Heart right ventricle (tissue), 16 donors: Measurements from ENCODE around the gene MMD. TPM values are rescaled to one million over a fixed set of nuclear protein-coding genes. Genes with fewer than 3 reads are reported as not detected.

Experiments used
- ATAC-seq, 8 donors: fragments of 200-7000 bp; cut with Tn5 transposase; one replicate each; pipeline ENCODE4 v1.9.1; 2020; ENCODE audit warnings: mild to moderate bottlenecking in 8 of 8, moderate library complexity in 8 of 8, moderate number of reproducible peaks in 1 of 8
- DNase-seq, 2 donors: peaks; one replicate each; pipeline ENCODE4 v3.0.0-alpha.2; 2020
- H3K27ac ChIP-seq, 10 donors: fragments of 200-600 bp; sonication (generic) in 2 of 10; one replicate each; pipeline versions ENCODE4 v1.5.0 to v1.8.0; 2020 to 2022; ENCODE audit warnings: mild to moderate bottlenecking in 3 of 10
- H3K27me3 ChIP-seq, 7 donors: fragments of 200-600 bp; one replicate each; pipeline ENCODE4 v1.8.0; 2021 to 2022; ENCODE audit warnings: mild to moderate bottlenecking in 2 of 7
- H3K36me3 ChIP-seq, 9 donors: fragments of 200-600 bp; sonication (generic) in 1 of 9; one replicate each; pipeline versions ENCODE4 v1.5.0 to v1.8.0; 2020 to 2022; ENCODE audit warnings: mild to moderate bottlenecking in 2 of 9
- H3K4me1 ChIP-seq, 9 donors: fragments of 200-600 bp; sonication (generic) in 1 of 9; one replicate each; pipeline versions ENCODE4 v1.5.0 to v1.8.0; 2020 to 2022; ENCODE audit warnings: mild to moderate bottlenecking in 4 of 9
- H3K4me3 ChIP-seq, 10 donors: fragments of 200-600 bp; sonication (generic) in 2 of 10; one replicate each; pipeline versions ENCODE4 v1.5.0 to v1.8.0; 2020 to 2022; ENCODE audit warnings: mild to moderate bottlenecking in 7 of 10, moderate library complexity in 2 of 10
- H3K9me3 ChIP-seq, 11 donors: fragments of 200-600 bp in 10 of 11; sonication (generic) in 2 of 11; one replicate each; pipeline versions ENCODE4 v1.5.0 to v1.8.0; 2013 to 2022; ENCODE audit warnings: mild to moderate bottlenecking in 2 of 11, control low read depth in 1 of 11, moderate library complexity in 1 of 11
- CTCF ChIP-seq, 9 donors: fragments of 200-600 bp; sonication (generic) in 2 of 9; IDR thresholded peaks; one replicate each; pipeline versions ENCODE4 v1.5.0 to v1.8.0; 2021 to 2022; ENCODE audit warnings: antibody characterized with exemption in 9 of 9, mild to moderate bottlenecking in 5 of 9, moderate library complexity in 1 of 9
- WGBS, 2 donors: extraction: QIAGEN DNeasy Blood & Tissue Kit; methylation state at CpG; one replicate each; pipeline ENCODE4 v1.1.7; 2013; ENCODE audit warnings: inconsistent platforms in 1 of 2; 5-methylcytosine and 5-hydroxymethylcytosine counted together
- intact Hi-C, 10 donors: fragments of 100-400 bp; cut with DNase I; formaldehyde crosslinking; loops; one replicate each; pipeline versions ENCODE4 v1.11.1 to v1.14.2; 2022
- polyA plus RNA-seq, 2 donors: library from polyadenylated mRNA; stranded (reverse); fragments of 200-250 nt; gene quantifications; one replicate each; pipeline ENCODE4 v1.2.3, GENCODE V29; 2013
- total RNA-seq, 10 donors: library from RNA; stranded (reverse); fragmentation: NEBNext Ultra II Directional in 3 of 10; extraction: Animal tissue kit (Norgen Biotek cat#: 25700) in 3 of 10; gene quantifications; one replicate each; pipeline versions ENCODE4 v1.2.1 to v1.2.4, GENCODE V29; 2021 to 2023
- donor health status: Arrhythmogenic right ventricular cardiomyopathy.
- donor health status: ischemic (EF 13 %, LVEDD 7.1; RV severe dilation, severe dysfunction).
- donor health status: healthy with polysubstance abuse.
- donor health status: DM: no; HTN: yes; CAD: no.
- donor health status: DM: no; HTN: no; CAD: no.
- donor health status: ischemic (EF 25% LVEDD 6.9; RV normal size, moderate dysfunction).
- donor health status: ischemic (EF 25% LVEDD 5.7; RV mildly dilated, moderate dysfunction).
- donor health status: healthy.
- donor health status: DM: yes; HTN: yes; CAD: no.
- donor health status: Ischemic cardiomyopathy.
- donor health status: ischemic (EF 35%, LVEDD 5.7; RV mildly dilated, moderate dysfunction).
- donor health status: nonischemic (EF 11% LVEDD 7.7; RV severe dilation, severe dysfunction).
- donor health status: DM: yes; HTN: yes; CAD: no.
- donor health status: PGD.
- donor health status: ischemic (EF 29% LVEDD 5.4; RV normal size, mild dysfunction).
- donor health status: nonischemic (EF 23%, LVEDD 6.1; RV moderate dilation, normal function).

MMD gene
- total and polyA plus RNA-seq, 12 donors, result 6.4 to 20.8 (median 10.4) TPM

DNA sequence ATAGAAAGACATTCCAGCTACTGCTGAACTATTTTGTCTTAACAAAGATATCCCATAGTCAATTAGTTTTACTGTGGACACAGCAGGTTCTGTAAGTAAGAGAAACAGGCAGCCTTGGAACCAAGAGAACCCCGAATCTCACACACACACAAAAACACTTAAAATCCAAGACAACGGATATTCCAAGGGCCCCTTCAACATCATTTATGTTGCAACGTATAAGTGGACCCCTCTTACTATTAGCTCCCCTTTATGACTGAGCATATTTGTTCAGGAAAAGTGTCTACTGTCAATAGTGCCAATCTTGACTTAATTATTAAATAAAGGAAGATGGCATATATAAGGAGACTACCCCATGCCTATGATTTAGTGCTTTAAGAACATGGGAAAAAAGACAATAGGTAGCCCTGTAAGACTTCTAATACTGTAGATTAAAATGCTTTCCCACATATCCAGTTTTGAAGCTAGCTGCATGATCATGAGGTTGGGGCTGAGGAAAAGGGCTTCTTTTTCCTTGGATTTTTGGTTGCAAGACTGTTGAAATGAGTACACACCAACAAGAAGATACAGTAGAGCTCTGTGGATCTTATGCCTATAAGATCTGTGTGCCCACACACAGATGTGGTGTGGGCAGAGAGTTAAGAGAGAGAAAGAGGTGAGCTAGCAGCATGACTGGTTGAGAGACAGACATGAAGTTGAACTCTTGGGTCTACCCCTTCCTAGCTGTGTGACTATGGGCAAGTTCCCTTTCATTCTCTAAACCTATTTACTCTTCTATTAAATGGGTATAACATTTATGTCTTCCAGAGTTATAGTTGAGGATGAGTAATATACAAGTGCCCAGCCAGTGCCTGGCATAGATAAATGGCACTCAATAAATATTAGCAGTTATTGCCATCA lies 3.0 kb downstream of the MMD start:
- H3K4me1 ChIP-seq, result peaks cover 4 to 57% (median 42%) of the 10 kb centered on the region in 9 donors
- intact Hi-C loops, result loop anchor here in 4 of 10 donors (5.0 to 10.0 kb wide), 3 partner anchors 94 to 336 kb away; partner anchors contain the start of genes SMIM36 (in 3 of the 4) and PCTP (in 1 of the 4)

GRCh38 chr17:55417411-55418268 lies 4.0 kb downstream of the MMD start:
- Histone ChIP-seq H3K9me3 (no peaks in the 10 kb centered on the region), H3K27me3 (no peaks in the 10 kb centered on the region), H3K27ac (peak overlapping the region in 7 of 10 donors; percentile 59 to 82 (median 73)), H3K4me3 (no peak overlapping the region), H3K4me1 (peaks cover 4 to 57% (median 42%) of the 10 kb centered on the region in 9 donors), H3K36me3 (peaks cover 0 to 16% (median 4%) of the 10 kb centered on the region in 9 donors)
- ATAC-seq (no peak), DNase-seq (no peak)
- intact Hi-C loops, result loop anchor here in 4 of 10 donors (5.0 to 10.0 kb wide), 3 partner anchors 95 to 337 kb away; partner anchors contain the start of genes SMIM36 (in 3 of the 4) and PCTP (in 1 of the 4)
- no peak for TF ChIP-seq CTCF (IDR thresholded peaks at IDR 0.05)
- 95% methylated on average over 4 of the region's 4 CpGs for WGBS, 2 donors

More for the DNA sequence above, 3.0 kb downstream of the MMD start:
- H3K27me3 ChIP-seq, result peaks cover 0 to 6% (median 0%) of the 10 kb centered on the region in 7 donors
- peak overlapping the region in 1 of 10 donors; percentile 82 for H3K27ac ChIP-seq
- DNase-seq, result no peak
- 98% methylated on average over 3 of the region's 3 CpGs for WGBS, 2 donors
- TF ChIP-seq CTCF (IDR thresholded peaks at IDR 0.05), result no peak
- H3K4me3 ChIP-seq, result no peak overlapping the region
- H3K9me3 ChIP-seq, result no peaks in the 10 kb centered on the region
- no peak for ATAC-seq
- peaks cover 0 to 6% (median 0%) of the 10 kb centered on the region in 9 donors for H3K36me3 ChIP-seq

DNA sequence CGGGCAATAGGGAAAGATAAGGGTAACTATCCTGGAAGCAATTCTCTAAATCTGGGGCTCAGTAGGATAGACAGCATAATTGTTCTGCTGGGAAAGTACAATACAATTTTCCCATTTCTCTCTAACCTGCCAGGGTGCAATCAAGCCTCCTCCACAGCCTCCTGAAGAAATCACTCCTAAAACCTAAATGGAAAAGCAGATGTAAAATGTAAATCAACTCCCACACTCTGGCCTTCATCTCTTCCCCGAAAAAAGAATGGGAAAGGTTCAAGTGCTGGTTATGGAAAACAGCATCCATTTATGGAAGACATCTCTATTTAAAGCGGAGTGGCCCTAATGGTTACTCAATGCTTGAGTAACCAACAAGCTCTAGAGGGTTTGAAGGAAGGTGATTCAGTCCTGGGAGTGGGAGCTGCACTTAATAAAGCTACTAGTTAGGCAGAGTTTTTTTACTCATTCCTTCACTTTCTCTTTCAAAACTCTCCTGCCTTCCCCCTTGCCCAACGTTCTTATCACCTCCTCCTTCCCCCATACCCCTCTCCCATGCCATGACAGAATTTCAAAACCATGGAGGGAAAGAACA lies 5.1 kb downstream of the MMD start:
- DNase-seq (no peak), ATAC-seq (peak in 2 of 8 donors; percentile 13 to 31)
- peak overlapping the region; percentile 17 to 82 (median 72) for H3K27ac ChIP-seq
- intact Hi-C loops, result loop anchor here in 4 of 10 donors (5.0 to 10.0 kb wide), 3 partner anchors 96 to 338 kb away; partner anchors contain the start of genes SMIM36 (in 3 of the 4) and PCTP (in 1 of the 4)
- TF ChIP-seq CTCF (IDR thresholded peaks at IDR 0.05), result no peak
- WGBS, 2 donors, result 46 to 50% methylated on average over 4 of the region's 4 CpGs
- no peaks in the 10 kb centered on the region for H3K27me3 ChIP-seq
- no peak overlapping the region for H3K4me3 ChIP-seq
- H3K9me3 ChIP-seq, result no peaks in the 10 kb centered on the region
- peaks cover 0 to 27% (median 4%) of the 10 kb centered on the region in 9 donors for H3K36me3 ChIP-seq
- H3K4me1 ChIP-seq, result peaks cover 4 to 51% (median 37%) of the 10 kb centered on the region in 9 donors
